Hematopoietic multipotent progenitor cell treated with erythropoietin and hydrocortisone succinate and interleukin-3 and kit ligand, for 15 days (in vitro differentiated cells): ENCODE measurements around the gene PNCK.
A peak's percentile ranks its signal among the peaks of the same experiment; 100 is the strongest.
"Not testable (repeated sequence)": the region's sequence is repeated elsewhere in the genome, so short reads cannot be mapped to it uniquely, and the experiment has no call there.

Source experiments
- DNase-seq: peaks from one replicate; pipeline ENCODE4 v3.0.0-alpha.2; 2015; ENCODE audit warnings: low spot score

The PNCK gene

GRCh38 chrX:153685751-153686696 lies 12.4 kb upstream of the PNCK start:
- no peak for DNase-seq

DNA sequence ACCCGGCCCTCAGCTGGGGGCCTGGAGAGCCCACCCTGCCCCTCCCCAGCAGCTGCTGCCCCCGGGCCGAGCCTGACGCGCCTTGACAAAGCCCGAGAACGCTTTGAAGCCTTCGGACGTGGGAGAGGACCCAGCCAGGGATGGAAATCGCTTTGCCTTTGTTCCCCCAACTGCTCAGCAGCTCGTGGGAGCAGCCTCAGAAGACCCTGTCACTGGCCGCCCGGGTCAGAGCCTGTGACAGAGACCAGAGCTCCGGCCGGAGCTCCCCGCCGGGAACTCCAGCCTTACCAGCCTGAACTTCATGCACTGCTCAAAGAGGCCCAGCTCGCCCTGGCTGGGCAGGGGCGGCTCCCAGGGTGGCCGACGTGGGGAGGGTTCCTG lies 11.5 kb upstream of the PNCK start:
- DNase-seq = no peak

DNA sequence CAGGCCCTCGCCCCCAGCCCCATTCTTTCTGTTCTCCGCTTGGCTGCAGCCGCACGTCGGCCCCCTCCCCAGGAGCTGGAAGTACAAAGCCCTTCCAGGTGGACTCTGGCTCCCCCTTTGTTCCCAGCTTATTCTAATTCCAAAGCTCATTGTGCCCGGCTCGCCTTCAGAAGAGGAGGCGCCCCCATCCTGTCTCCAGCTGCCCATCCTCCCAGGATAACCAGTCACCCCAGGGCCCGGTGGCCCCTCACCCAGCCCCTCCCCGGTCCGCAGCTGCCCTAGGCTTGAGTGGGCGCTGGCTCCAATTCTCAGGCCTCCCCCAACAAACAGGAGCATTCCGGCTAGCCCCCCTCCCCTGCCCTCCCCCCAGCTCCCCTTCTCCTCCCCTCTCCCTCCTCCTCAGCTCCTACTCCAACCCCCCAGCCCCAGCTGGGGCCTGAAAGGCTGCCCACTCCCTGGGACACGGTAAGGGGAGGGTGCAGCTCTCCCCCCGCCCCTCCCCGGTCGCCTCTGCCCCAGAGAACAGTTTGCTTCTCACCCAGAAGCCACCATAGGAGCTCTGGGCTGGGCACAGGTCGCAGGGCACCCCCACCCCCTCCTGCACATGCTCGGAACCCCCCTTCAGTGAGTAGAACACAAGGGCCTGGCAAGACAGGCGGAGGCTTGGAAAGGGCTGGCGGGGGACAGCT lies 11.0 kb upstream of the PNCK start:
- DNase-seq = no peak

- not testable (repeated sequence) for DNase-seq
These were observed 9.9 kb upstream of the PNCK start for GRCh38 chrX:153683486-153683885.

DNA sequence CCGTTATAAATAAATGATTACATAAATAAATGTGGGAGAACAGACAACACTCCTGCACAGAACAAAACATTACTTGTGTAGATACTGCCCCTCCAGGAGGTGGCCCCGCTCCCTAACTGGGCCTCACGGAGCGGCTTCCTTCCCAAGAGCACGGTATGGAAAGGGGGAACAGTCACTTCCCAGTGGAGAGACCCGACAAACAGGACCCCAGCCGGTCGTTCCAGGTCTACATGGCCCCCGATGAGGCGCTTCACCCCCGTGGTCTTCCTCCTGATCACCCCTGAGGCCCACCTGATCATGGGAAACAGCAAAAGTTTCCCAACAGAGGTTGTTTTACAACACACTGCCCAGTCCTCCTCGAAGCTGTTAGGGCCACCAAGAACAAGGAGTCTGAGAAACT lies 7.6 kb upstream of the PNCK start:
- no peak for DNase-seq

GRCh38 chrX:153674219-153674851 lies 722 bp upstream of the PNCK start:
- no peak for DNase-seq

DNA sequence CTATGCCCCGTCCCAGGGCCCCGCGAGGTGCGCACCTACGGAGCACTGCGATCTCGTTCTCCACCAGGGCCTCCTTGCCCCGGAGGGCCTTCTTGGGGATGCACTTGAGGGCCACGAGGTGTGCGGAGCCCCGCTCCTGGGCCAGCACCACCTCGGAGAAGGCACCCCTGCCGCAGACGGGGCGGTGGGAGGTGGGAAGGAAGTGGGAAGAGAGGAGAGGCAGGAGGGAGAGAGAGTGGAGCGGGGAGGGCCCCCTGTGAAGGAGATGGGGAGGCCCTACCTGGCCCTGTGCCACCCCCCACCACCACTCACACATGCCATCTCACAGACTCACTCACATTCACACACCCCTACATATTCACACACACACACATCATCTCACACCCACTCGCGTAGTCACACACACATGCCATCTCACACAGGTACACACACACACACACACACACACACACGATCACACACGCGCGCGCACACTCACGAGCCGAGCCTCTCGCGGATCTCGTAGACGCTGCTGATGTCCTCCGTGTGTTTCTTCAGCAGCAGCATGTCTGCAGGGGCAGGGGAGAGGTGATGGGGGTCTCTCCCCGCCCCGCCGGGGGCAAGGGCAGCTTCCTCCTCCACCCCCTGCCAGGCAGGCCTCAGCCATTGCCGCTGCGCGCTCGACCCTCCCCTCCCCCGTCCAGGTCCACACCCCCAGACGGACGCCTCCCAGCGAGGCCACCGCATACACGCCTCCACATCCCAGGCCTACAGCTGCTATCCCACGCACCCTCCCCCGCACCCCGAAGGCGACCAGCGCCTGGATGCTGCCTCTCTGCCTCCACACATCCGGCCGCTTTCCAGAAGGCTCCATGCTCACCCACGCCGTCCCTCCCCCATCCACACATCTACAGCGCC lies 834 bp downstream of the PNCK start:
- no peak for DNase-seq

DNA sequence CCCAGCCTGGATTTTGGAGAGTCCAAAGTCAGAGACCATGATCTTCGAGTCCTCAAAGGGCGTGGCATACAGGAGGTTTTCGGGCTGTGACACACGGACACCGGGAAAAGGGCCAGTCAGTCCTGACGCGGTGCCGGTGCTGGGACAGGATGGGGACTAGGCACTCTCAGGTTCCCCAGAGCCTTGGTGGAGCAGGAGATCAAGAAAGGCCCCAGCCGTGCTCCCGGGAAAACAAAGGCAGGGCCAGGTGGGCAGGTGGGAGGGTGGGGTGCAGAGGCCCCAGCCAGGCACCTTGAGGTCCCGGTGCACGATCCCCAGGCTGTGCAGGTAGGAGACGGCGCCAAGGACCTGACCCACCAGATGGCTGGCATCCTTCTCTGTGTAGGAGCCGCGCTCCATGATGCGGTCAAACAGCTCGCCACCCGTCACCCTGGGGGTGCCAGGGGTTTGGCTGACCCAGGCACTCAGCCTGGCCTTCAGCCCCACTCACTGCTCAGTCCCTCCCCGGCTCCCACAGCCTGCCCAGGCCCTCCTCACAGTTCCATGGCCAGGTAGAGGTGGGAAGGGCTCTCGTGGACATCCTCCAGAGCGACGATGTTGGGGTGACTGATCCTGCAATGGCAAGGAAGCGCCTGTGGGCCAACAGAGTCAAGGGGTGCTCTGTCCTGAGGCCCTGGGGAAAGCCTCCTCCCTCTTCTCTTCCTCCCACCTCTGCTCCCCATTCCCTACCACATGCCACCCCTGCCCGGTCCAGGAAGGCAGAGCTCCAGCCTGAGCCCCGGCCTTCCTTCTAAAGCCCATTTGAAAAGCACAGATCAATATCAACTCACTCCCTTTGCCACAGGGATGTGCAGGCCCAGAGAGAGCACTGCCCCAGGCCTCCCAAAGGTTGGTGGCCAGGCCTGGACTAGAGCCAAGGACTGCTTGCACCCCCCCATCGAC lies 1.8 kb downstream of the PNCK start:
- no peak for DNase-seq

- DNase-seq = no peak
These were observed 2.6 kb downstream of the PNCK start for GRCh38 chrX:153670748-153671588.

GRCh38 chrX:153669901-153670731 lies 3.5 kb downstream of the PNCK start:
- DNase-seq = no peak

- DNase-seq = peak; percentile 43
These were observed 4.3 kb downstream of the PNCK start for GRCh38 chrX:153669174-153669890.

GRCh38 chrX:153668423-153669173 lies 5.0 kb downstream of the PNCK start:
- no peak for DNase-seq

DNA sequence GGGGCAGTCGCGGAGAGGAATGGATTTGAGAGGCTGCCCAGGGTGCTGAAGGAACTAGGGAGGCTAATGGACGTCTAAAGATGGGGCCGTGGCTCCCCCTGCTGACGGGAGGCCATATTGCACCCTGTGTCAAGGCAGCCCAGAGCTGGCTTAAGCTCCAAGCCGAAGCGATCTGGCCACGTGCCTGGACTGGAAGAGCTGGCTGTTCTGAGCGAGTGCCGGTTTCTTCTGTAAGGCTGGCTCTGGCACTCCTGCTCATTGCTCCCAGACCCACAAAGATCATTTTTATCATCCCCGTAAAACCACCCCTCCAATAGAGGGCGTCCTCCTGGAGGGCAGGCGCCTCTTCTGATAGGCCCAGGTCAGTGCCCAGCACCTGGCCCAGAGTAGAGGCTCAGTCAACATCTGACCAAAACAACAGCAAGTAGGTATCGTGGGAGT lies 5.6 kb downstream of the PNCK start:
- DNase-seq = peak; percentile 70

- no peak for DNase-seq
These were observed 6.2 kb downstream of the PNCK start for GRCh38 chrX:153667281-153667955.

- DNase-seq = no peak
These were observed 7.8 kb downstream of the PNCK start for GRCh38 chrX:153665726-153666306.

- DNase-seq = peak; percentile 33
These were observed 11.3 kb downstream of the PNCK start for GRCh38 chrX:153662266-153662665.
